Pancreas (tissue), 10 donors: ENCODE data around the gene PHF12. TPM values are rescaled to one million over a fixed set of nuclear protein-coding genes. Genes with fewer than 3 reads are reported as not detected.

Source experiments
- ATAC-seq, 4 donors: fragments of 200-7000 bp; cut with Tn5 transposase; one replicate each; pipeline versions ENCODE4 v1.8.0 to v1.9.1; 2020; ENCODE audit warnings: mild to moderate bottlenecking in 4 of 4, moderate library complexity in 4 of 4
- DNase-seq, 6 donors: peaks; one replicate each; pipeline ENCODE4 v3.0.0-alpha.2; 2020
- FAIRE-seq: peaks from 2 replicates; lab custom pipeline; 2012; peaks lifted over from hg19 to GRCh38; lab: Jason Lieb, UNC
- H3K27ac ChIP-seq, 4 donors: fragments of 200-600 bp; sonication (generic); 1 replicate in 3 of 4; 2 replicates in 1 of 4; pipeline versions ENCODE4 v1.5.0 to v1.8.0; 2020
- H3K27me3 ChIP-seq, 4 donors: fragments of 200-600 bp; one replicate each; pipeline ENCODE4 v1.8.0; 2021
- H3K36me3 ChIP-seq, 3 donors: fragments of 200-600 bp; sonication (generic) in 1 of 3; one replicate each; pipeline versions ENCODE4 v1.5.0 to v1.8.0; 2020 to 2021
- H3K4me1 ChIP-seq, 3 donors: fragments of 200-600 bp; one replicate each; pipeline ENCODE4 v1.8.0; 2021
- H3K4me3 ChIP-seq, 4 donors: fragments of 200-600 bp; sonication (generic) in 2 of 4; one replicate each; pipeline versions ENCODE4 v1.5.0 to v1.8.0; 2020 to 2021
- H3K9me3 ChIP-seq, 4 donors: fragments of 200-600 bp; one replicate each; pipeline ENCODE4 v1.8.0; 2021
- WGBS, 2 donors: extraction: QIAGEN DNeasy Blood & Tissue Kit; methylation state at CpG; one replicate each; pipeline ENCODE4 v1.1.7; 2013; 5-methylcytosine and 5-hydroxymethylcytosine counted together
- intact Hi-C, 3 donors: fragments of 100-400 bp; cut with DNase I; formaldehyde crosslinking; loops; one replicate each; pipeline versions ENCODE4 v1.11.1 to v1.14.2; 2022
- polyA plus RNA-seq, 2 donors: library from polyadenylated mRNA; stranded (reverse); fragments of 200-250 nt; gene quantifications; one replicate each; pipeline ENCODE4 v1.2.3, GENCODE V29; 2013
- total RNA-seq, 6 donors: library from RNA; stranded (reverse); fragmentation: NEBNext Ultra II Directional in 4 of 6; extraction: Animal tissue kit (Norgen Biotek cat#: 25700) in 4 of 6; gene quantifications; one replicate each; pipeline versions ENCODE4 v1.2.1 to v1.2.4, GENCODE V29; 2021 to 2023
- TF ChIP-seq, protein P1 (sequence below), 4 donors: fragments of 200-600 bp; sonication (generic) in 3 of 4; IDR thresholded peaks; one replicate each; pipeline versions ENCODE4 v1.5.0 to v1.8.0; 2021; ENCODE audit warnings: antibody characterized with exemption in 4 of 4
- donor health status: healthy with polysubstance abuse.
- donor health status: DM: no; HTN: no; CAD: no; lungs with moderate emphysema.
- donor health status: DM: no; HTN: no; CAD: no.
- donor health status: control.
- donor health status: control.
- donor health status: Bipolar disorder and iron deficiency.
- donor health status: DM: yes; HTN: yes; CAD: no.
- donor health status: DM: no; HTN: no; CAD: no.
- donor health status: DM: no; HTN: no; CAD: no.
- donor health status: DM: yes; HTN: yes; CAD: no.

PHF12 gene
- total and polyA plus RNA-seq, 8 donors, result 19.9 to 31.6 (median 25.6) TPM

DNA sequence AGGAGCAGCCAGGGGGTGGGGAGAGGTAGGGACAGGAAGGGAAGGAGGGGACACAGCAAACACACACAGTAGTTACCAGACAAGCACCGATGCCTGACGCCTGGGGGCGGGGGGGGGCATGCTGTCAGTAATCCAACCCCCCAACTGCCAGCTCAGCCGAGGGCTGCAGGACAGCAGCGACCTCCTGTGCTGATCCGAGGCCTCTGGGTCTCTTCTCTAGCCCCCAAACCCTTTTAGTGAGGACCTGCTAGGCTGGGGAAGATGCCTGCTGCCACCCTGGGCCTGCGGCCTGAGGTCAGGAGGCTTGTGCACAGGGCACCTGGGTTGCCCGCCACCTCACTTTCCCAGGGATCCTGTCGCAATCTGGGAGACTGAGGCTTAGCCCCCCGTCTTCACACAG is 65.4 kb downstream of the PHF12 start:
- no peaks in the 10 kb centered on the region for H3K9me3 ChIP-seq
- DNase-seq, result no peak
- TF ChIP-seq, protein P1, sequence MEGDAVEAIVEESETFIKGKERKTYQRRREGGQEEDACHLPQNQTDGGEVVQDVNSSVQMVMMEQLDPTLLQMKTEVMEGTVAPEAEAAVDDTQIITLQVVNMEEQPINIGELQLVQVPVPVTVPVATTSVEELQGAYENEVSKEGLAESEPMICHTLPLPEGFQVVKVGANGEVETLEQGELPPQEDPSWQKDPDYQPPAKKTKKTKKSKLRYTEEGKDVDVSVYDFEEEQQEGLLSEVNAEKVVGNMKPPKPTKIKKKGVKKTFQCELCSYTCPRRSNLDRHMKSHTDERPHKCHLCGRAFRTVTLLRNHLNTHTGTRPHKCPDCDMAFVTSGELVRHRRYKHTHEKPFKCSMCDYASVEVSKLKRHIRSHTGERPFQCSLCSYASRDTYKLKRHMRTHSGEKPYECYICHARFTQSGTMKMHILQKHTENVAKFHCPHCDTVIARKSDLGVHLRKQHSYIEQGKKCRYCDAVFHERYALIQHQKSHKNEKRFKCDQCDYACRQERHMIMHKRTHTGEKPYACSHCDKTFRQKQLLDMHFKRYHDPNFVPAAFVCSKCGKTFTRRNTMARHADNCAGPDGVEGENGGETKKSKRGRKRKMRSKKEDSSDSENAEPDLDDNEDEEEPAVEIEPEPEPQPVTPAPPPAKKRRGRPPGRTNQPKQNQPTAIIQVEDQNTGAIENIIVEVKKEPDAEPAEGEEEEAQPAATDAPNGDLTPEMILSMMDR (IDR thresholded peaks at IDR 0.05), result no peak
- ATAC-seq, result no peak
- no peaks in the 10 kb centered on the region for H3K27me3 ChIP-seq
- no peaks in the 10 kb centered on the region for H3K4me1 ChIP-seq
- H3K36me3 ChIP-seq, result peaks cover 0 to 37% (median 5%) of the 10 kb centered on the region in 3 donors
- no peak overlapping the region for H3K4me3 ChIP-seq
- no peak overlapping the region for H3K27ac ChIP-seq
- intact Hi-C loops, result no loop called here
- 90 to 91% methylated on average over 9 to 10 of the region's 10 CpGs for WGBS, 2 donors
- no peak for FAIRE-seq

DNA sequence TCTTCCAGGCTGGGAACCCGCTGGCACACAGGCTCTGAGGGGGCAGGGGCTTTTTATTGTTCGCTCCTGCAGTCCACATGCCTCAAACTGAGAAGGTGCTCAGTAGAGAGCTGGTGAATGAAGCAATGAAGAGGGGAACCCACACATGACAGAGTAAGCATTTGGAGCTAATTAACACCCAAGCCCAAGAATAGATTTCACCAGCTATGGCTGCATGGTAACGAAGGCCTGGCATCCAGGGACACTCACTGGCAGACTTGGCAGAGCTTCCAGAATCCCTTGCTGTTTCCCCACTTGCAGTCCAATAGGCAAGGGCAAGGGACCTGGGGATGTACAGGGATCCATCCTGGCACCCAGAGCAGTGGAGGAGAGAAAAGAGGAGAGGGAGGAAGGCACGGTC is 66.0 kb downstream of the PHF12 start:
- DNase-seq (no peak), ATAC-seq (no peak), FAIRE-seq (no peak)
- TF ChIP-seq, protein P1 (IDR thresholded peaks at IDR 0.05), result no peak
- Histone ChIP-seq H3K4me1 (no peaks in the 10 kb centered on the region), H3K9me3 (no peaks in the 10 kb centered on the region), H3K27ac (no peak overlapping the region), H3K36me3 (peaks cover 0 to 43% (median 5%) of the 10 kb centered on the region in 3 donors), H3K27me3 (no peaks in the 10 kb centered on the region), H3K4me3 (no peak overlapping the region)
- 95 to 100% methylated on average over 4 of the region's 4 CpGs for WGBS, 2 donors
- intact Hi-C loops, result no loop called here

DNA sequence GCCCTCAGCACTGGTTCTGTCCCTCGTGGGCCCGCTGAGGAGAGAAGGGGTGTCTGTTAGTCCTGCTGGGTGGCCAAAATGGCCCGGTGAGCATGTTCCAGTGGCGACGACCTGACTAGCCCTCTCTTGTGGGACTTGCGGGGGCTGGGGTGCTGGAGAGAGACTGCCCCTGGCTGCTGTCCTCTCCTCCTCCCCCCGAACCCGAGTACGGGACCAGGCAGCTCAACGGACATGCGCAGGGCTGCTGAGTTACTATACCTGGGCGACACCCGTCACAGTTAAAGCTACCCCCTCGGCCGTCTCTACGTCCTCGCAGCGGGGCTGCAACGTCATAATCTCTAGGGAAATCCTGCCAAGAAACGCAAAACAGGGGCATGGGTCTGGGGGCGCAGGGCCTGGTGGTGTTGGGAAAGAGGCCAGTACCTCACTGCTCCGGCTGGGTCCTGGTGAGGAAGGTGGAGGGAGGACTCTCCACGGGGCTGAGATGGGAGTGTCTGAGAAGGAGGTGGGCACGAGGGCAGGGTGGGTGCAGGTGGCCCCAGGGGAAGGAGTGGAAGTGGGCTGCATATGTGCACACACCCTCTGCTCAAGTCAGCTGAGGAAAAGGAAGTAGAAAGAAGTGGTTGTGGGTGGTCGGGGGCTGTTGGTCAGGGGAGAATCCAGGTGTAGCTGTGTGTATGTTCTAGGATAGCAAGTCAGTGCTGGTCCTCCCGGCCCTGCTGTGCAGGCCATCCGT is 67.2 kb downstream of the PHF12 start:
- FAIRE-seq (no peak), DNase-seq (no peak), ATAC-seq (no peak)
- H3K27me3 ChIP-seq, result no peaks in the 10 kb centered on the region
- peaks cover 0 to 54% (median 5%) of the 10 kb centered on the region in 3 donors for H3K36me3 ChIP-seq
- 88 to 89% methylated on average over 27 of the region's 27 CpGs for WGBS, 2 donors
- H3K4me3 ChIP-seq, result no peak overlapping the region
- H3K27ac ChIP-seq, result no peak overlapping the region
- no peaks in the 10 kb centered on the region for H3K9me3 ChIP-seq
- intact Hi-C loops, result no loop called here
- no peaks in the 10 kb centered on the region for H3K4me1 ChIP-seq
- TF ChIP-seq, protein P1 (IDR thresholded peaks at IDR 0.05), result no peak

DNA sequence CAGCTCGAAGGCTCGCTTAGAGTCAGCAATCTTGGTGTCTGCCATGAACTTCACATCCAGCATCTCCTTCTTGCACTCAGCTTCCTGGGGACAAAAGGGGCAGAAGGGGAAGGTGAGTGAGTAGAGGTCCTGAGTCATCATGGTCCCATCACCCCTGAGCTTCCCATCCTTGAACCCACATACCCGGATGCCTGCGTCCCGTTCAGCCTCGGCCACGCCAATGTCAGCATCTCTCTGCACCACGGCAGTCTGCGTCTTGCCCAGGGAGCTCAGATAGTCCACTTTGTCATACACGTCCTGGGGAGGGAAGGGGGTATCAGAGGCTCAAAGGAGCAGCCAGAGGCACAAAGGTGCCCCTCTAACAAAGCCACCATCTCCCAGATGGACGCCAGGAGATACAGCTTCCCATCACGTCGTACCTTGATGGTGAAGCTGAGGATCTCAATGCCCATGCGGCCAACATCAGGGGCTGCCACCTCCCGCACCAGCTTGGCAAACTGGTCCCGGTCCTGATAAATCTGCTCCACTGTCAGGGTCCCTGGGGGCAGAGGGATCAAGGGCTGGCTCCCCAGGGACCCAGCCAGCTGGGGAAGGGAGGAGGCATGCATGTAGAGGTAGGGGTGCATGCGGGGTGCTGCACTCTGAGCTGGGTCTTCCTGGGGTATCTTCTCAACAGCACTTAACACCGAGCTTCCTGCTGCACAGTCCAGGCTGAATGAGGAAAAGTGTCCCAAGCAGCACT is 69.0 kb downstream of the PHF12 start:
- no peaks in the 10 kb centered on the region for H3K9me3 ChIP-seq
- H3K4me1 ChIP-seq, result no peaks in the 10 kb centered on the region
- H3K4me3 ChIP-seq, result no peak overlapping the region
- H3K27me3 ChIP-seq, result no peaks in the 10 kb centered on the region
- intact Hi-C loops, result no loop called here
- 91 to 92% methylated on average over 18 of the region's 18 CpGs for WGBS, 2 donors
- DNase-seq (peak in 1 of 6 donors; percentile 39), FAIRE-seq (no peak), ATAC-seq (no peak)
- TF ChIP-seq, protein P1 (IDR thresholded peaks at IDR 0.05), result no peak
- no peak overlapping the region for H3K27ac ChIP-seq
- H3K36me3 ChIP-seq, result peaks cover 0 to 54% (median 5%) of the 10 kb centered on the region in 3 donors
